Measurements from ENCODE around the gene CEP295NL. TPM values are rescaled to one million over a fixed set of nuclear protein-coding genes. Genes with fewer than 3 reads are reported as not detected.

Gene CEP295NL
- polyA plus RNA-seq, 3 donors: 0.38 to 0.81 TPM; not detected in 1

DNA sequence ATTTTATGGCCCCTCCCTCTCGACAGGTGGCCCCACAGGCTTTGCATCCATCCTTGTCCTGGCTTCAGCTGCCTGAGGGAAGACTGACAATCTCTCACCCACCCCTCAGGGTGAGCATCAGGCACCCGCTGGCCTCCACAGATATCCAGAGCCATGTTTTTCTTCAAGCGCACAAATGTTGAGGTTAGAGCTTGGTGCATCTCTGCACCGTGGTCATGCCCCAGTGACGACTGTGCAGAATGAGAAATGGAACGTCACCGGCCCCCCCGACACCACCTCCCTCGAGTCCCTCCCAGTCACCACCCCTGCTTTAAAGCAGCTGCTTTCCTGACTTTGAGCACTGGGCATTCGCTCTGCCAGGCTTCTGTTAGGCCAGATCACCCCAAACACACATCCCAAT lies 42.0 kb upstream of the CEP295NL start:
- DNase-seq: no peak
- Mint-ChIP-seq H3K27ac (no peak overlapping the region), H3K36me3 (no peaks in the 10 kb centered on the region), H3K4me1 (peaks cover 11% of the 10 kb centered on the region), H3K27me3 (ENCODE audit: low read depth in 3 of 3) (peaks cover 0 to 7% (median 6%) of the 10 kb centered on the region in 3 donors), H3K9me3 (peaks cover 0 to 8% (median 5%) of the 10 kb centered on the region in 7 donors), H3K4me3 (no peak overlapping the region)
- no peak overlapping the region for H3K4me3 ChIP-seq (replicated peaks in 1 of 3; ENCODE audit: low read depth in 2 of 3, low read length in 3 of 3)
- intact Hi-C loops (cut with micrococcal nuclease): no loop called here
- H3K79me2 ChIP-seq (ENCODE audit: insufficient read depth, low read length): no peaks in the 10 kb centered on the region
- no peak overlapping the region for H3K27ac ChIP-seq (ENCODE audit: low read depth in 1 of 2, low read length in 2 of 2)
- H2AFZ ChIP-seq (ENCODE audit: insufficient read depth, low read depth, low read length, poor library complexity, severe bottlenecking): no peak overlapping the region
- no peak overlapping the region for H3K4me2 ChIP-seq (replicated peaks; ENCODE audit: extremely low read depth, low read length, poor library complexity, severe bottlenecking)
- H3K4me1 ChIP-seq (ENCODE audit: control insufficient read depth in 1 of 2, insufficient read depth in 2 of 2, low read length in 2 of 2): peaks cover 9 to 12% of the 10 kb centered on the region in 2 donors
- TF ChIP-seq, protein P1, sequence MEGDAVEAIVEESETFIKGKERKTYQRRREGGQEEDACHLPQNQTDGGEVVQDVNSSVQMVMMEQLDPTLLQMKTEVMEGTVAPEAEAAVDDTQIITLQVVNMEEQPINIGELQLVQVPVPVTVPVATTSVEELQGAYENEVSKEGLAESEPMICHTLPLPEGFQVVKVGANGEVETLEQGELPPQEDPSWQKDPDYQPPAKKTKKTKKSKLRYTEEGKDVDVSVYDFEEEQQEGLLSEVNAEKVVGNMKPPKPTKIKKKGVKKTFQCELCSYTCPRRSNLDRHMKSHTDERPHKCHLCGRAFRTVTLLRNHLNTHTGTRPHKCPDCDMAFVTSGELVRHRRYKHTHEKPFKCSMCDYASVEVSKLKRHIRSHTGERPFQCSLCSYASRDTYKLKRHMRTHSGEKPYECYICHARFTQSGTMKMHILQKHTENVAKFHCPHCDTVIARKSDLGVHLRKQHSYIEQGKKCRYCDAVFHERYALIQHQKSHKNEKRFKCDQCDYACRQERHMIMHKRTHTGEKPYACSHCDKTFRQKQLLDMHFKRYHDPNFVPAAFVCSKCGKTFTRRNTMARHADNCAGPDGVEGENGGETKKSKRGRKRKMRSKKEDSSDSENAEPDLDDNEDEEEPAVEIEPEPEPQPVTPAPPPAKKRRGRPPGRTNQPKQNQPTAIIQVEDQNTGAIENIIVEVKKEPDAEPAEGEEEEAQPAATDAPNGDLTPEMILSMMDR (IDR thresholded peaks at IDR 0.05): no peak
- 94% methylated on average over 10 of the region's 10 CpGs for WGBS (ENCODE audit: insufficient coverage)
- H4K20me1 ChIP-seq (ENCODE audit: insufficient read depth, low read length): no peaks in the 10 kb centered on the region
- H3K9me3 ChIP-seq (replicated peaks in 1 of 2; ENCODE audit: control insufficient read depth in 1 of 2, insufficient read depth in 1 of 2, low read length in 2 of 2): peaks cover 2 to 5% of the 10 kb centered on the region in 2 donors
- H3K27me3 ChIP-seq (ENCODE audit: control insufficient read depth in 2 of 2, insufficient read depth in 2 of 2, low read length in 2 of 2): no peaks in the 10 kb centered on the region
- no peak overlapping the region for H3K9ac ChIP-seq (ENCODE audit: insufficient read depth, low read length, poor library complexity, severe bottlenecking)
- H3K36me3 ChIP-seq (replicated peaks in 1 of 2; ENCODE audit: control insufficient read depth in 1 of 2, insufficient read depth in 2 of 2, low read length in 2 of 2): no peaks in the 10 kb centered on the region

DNA sequence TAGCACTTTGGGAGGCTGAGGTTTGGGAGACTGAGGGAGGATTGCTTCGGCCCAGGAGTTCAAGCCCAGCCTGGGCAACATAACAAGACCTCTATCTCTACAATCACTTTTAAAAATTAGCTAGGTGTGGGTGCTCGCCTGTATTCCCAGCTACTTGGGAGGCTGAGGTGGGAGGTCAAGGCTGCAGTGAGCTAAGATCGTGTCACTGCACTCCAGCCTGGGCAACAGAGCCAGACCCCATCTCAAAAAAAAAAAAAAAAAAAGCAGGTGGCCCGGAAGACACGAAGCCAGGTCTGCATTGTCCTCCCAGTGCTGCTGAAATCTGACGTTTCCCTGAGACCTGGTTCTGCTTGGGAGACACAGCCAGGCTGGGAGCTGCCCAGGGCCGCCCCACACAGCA lies 41.0 kb upstream of the CEP295NL start:
- TF ChIP-seq, protein P1 (IDR thresholded peaks at IDR 0.05): no peak
- Mint-ChIP-seq H3K36me3 (no peaks in the 10 kb centered on the region), H3K27me3 (ENCODE audit: low read depth in 3 of 3) (peaks cover 1 to 6% (median 1%) of the 10 kb centered on the region in 3 donors), H3K4me3 (no peak overlapping the region), H3K4me1 (peaks cover 11% of the 10 kb centered on the region), H3K27ac (no peak overlapping the region), H3K9me3 (peaks cover 0 to 2% (median 0%) of the 10 kb centered on the region in 7 donors)
- H3K4me1 ChIP-seq (ENCODE audit: control insufficient read depth in 1 of 2, insufficient read depth in 2 of 2, low read length in 2 of 2): peaks cover 9 to 12% of the 10 kb centered on the region in 2 donors
- no peaks in the 10 kb centered on the region for H3K79me2 ChIP-seq (ENCODE audit: insufficient read depth, low read length)
- no peak overlapping the region for H3K4me3 ChIP-seq (replicated peaks in 1 of 3; ENCODE audit: low read depth in 2 of 3, low read length in 3 of 3)
- DNase-seq: no peak
- no peak overlapping the region for H3K4me2 ChIP-seq (replicated peaks; ENCODE audit: extremely low read depth, low read length, poor library complexity, severe bottlenecking)
- no peaks in the 10 kb centered on the region for H3K27me3 ChIP-seq (ENCODE audit: control insufficient read depth in 2 of 2, insufficient read depth in 2 of 2, low read length in 2 of 2)
- WGBS (ENCODE audit: insufficient coverage): 93% methylated on average over 4 of the region's 7 CpGs
- H4K20me1 ChIP-seq (ENCODE audit: insufficient read depth, low read length): no peaks in the 10 kb centered on the region
- no peak overlapping the region for H3K9ac ChIP-seq (ENCODE audit: insufficient read depth, low read length, poor library complexity, severe bottlenecking)
- no peak overlapping the region for H3K27ac ChIP-seq (ENCODE audit: low read depth in 1 of 2, low read length in 2 of 2)
- H3K36me3 ChIP-seq (replicated peaks in 1 of 2; ENCODE audit: control insufficient read depth in 1 of 2, insufficient read depth in 2 of 2, low read length in 2 of 2): no peaks in the 10 kb centered on the region
- H2AFZ ChIP-seq (ENCODE audit: insufficient read depth, low read depth, low read length, poor library complexity, severe bottlenecking): no peak overlapping the region
- intact Hi-C loops (cut with micrococcal nuclease): no loop called here
- no peaks in the 10 kb centered on the region for H3K9me3 ChIP-seq (replicated peaks in 1 of 2; ENCODE audit: control insufficient read depth in 1 of 2, insufficient read depth in 1 of 2, low read length in 2 of 2)

Data from CD14-positive monocyte (primary cell).